HG02870 (cell line): ENCODE measurements around the gene CBX3.
"Not testable (repeated sequence)": the region's sequence is repeated elsewhere in the genome, so short reads cannot be mapped to it uniquely, and the experiment has no call there.

Experiments
- ATAC-seq: cut with Tn5 transposase; IDR thresholded peaks from one replicate; pipeline ENCODE4 v1.9.1; 2021; ENCODE audit warnings: mild to moderate bottlenecking, moderate library complexity; ENCODE audit not compliant: unreplicated experiment

Gene CBX3

DNA sequence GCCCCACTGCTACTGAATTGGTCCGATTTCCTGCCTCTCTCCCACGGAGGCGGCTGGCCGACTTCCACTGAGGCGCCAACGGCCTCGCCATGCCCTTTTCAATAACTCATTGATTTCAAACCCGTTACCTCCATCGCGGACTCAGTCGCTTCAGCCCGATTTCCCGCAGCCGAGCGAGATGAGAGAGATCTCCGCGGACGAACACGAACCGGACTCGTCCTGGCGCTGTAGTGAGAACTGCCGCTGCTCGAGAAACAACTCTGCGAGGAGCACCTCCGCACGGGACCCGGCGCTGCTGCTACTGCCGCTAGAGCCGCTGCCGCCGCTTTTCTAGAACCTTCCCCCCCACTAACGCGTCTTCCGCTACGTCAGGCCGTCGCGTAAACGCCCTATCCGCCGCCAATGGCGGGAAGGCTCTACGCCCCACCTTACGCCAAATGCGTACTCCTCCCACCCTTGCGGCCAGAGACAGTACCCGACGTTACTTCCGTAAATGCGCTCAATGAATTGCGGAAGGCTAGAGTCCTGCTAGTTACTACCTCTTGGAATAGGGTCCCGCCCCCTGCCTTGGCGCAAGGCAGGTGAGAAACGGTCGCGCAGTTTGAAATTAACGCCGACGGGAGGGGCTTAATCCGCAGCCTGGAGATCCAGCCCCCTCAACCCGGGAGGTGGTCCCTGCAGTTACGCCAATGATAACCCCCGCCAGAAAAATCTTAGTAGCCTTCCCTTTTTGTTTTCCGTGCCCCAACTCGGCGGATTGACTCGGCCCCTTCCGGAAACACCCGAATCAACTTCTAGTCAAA, 900 bp upstream of the CBX3 start, which contains the start of gene HNRNPA2B1:
TSS of gene HNRNPA2B1 (minus strand) at position 303 of the 803 bp plus-strand sequence. CDS start at position 134, 169 bp downstream.
- ATAC-seq, result peak; percentile 65

DNA sequence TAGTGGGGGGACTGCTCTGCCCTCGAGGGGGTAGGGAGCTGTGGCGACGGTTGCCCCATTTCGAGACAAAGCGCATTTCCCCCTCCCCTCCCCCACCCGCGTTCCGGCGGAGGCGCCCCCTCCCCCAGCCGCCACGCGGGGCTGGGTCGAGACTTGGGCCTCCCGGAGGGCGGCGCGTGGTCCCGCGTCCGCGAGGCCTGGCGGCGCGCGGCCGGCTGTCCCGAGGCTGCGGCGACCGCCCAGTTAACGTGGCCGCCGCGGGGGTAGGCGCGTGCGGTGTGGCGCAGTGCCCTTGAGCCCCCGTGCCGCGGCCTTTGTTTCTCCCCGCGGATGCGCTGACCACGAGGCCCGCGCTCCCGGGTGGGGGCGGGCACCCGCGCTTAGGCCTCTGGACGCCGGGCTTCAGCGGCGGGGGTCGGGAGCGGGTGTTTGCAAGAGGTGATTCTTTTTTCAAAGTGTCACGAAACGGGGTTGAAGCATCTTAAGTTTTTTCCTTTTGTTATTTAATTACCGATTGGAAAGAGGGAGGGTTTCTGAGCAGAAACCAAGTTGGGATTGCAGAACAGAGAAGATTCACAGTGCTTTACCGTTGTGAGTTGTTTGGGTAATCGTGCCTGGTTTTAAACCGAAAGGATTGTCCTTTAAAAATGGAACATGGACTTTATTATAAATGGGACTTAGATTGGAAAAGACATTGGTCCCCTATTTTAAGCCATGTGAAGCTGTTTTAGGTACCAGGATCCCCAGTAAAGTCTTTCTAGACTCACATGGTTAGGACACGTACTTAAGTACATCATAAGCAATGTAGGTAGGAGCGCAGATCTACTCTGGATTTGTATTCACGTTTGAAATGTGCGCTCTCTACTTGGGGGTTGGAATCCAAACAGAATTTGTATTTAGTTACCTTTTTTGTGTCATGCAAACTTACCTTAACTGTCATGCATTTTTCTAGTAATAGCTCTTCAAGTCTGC, 760 bp downstream of the CBX3 start:
- ATAC-seq, result no peak

DNA sequence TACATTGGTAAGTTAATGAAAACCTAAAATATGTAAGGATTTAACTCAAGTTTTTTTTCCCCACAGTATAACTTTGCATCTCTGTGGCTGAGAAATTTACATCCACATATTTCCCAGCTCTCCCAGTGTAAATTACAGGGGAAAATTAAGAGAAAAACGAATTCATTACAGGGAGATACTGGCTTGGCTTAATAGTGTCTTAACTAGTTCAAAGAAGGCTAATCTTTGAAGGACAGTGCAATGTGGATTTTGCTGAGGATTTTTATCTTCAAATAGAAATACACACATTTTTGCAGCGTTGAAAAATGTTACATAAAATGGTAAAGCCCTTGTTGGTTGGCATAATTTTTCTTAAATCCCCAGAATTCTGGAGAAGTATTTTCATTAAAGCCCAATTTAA, 1.5 kb downstream of the CBX3 start:
- no peak for ATAC-seq

DNA sequence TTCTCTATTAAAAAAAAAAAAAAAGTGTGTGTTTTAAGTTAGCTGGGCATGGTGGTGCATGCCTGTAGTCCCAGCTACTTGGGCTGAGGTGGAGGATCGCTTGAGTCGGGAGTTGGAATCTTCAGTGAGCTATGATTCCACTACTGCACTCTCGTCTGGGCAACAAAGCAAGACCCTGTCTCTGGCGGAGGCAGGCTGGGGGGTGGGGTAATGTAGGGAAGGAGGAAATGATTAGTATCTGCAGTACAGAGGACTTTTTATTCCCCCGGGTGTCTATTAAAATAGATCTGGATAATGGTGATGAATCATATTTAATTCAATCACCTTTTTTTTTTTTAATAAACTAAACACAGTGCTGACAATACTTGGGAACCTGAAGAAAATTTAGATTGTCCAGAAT, 6.5 kb downstream of the CBX3 start:
- ATAC-seq, result no peak

DNA sequence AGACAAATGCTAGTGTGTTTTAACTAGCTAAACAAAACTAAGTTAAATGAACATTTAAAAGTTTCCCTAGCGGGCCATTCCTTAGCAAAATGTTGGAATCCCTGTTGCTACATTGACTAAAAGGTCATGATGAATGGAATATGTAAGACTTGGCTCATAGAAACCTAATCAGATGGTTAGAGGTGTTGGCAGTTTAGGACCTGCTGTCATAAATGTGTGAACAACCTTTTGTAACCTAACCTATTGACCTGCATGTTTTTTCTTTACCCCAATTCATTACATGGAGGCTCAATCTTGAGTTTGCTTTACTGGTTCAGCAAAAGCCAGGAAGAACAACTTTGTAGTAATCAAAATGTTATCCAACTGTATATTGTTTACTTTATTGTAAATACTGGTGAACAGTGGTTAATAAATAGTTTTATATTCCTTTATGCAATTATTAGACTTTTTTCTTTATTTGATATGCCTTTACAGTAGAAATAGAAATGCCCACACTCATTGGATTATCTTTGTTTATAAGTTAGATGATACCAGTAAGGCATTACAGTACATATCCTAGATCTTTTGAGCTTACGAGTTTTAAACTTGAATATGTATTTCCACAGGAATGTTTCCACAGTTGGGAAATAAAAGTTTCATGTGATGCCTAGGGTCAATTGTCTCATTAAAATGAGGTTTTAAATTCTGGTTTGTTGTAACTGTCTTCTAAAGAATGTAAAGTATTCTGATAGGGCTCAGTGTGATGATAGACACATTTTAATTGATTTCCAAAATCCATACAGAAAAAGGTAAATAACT, 11.6 kb downstream of the CBX3 start:
- ATAC-seq, result no peak

DNA sequence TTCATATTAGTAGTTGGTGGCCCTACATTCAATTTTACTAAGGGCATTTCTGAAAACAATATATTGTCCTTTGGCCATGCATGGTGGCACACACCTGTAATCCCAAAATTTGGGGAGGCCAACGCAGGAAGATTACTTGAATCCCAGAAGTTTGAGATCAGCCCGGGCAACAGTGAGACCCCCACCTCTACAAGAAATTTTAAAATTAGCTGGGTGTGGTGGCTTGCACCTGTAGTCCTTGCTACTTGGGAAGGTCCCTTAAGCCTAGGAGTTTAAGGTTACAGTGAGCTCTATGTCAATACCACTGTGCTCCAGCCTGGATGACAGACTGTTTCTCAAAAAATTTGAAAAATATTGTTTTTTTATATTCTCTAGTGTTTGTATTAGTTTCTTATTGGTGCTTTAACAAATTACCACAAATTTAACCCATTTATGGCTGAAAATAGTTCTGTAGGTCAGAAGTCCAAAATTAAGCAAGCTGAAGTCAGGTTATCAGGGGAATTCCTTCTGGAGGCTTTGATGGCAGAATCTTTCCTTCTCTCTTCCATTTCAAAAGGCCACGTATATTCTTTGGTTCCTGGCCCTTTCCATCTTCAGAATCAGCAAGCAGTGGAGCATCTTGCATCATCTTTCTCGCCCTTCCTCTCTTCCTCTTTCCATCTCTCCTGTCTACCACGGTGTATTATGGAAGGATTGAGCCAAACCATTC, 12.4 kb downstream of the CBX3 start:
- ATAC-seq, result no peak

DNA sequence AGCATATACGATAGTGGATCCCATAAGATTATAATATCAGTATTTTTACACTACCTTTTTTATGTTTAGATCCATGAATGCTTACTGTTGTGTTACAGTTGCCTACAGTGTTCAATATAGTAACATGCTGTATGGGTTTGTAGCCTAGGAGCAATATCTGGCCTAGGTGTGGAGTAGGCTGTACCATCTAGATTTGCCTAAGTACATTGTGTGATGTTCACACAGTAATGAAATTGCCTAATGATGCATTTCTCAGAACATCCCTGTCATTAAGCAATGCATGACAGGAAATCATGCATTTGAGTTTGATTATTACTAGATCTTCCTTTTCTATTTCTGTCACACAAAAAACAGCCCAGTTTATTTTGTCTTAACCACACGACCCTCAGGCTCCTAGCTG, 14.5 kb downstream of the CBX3 start:
- no peak for ATAC-seq

DNA sequence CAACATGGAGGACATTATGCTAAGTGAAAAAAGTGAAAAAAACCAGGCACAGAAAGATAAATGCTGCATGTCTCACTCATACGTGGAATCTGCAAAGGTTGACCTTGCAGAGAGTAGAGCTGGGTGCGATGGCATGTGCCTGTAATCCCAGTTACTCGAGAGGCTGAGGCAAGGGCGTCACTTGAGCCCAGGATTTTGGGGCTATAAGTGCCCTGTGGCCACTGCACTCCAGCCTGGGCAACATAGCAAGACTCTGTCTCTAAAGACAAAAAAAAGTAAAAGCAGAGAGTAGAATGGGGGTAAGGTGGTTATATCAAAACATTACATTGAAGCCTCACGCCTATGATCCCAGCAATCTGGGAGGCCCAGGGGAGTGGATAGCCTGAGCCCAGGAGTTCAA, 22.8 kb downstream of the CBX3 start:
- ATAC-seq, result no peak

DNA sequence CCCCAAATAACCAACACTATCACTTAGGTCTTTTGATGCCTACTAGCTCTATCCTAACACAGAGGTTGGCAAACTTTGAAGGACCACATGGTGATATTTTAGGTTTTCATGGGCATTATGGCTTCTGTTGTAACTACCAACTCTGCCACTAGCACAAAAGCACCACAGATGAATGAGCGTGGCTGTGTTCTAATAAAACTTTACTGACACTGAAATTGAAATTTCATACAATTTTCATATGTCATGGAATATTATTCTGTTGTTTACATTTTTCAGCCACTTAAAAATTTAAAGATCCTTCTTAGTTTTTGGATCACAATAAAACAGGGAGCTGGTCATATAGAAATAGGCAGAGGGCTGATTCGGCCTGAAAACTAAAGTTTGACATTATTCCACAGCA, 26.4 kb downstream of the CBX3 start:
- no peak for ATAC-seq

DNA sequence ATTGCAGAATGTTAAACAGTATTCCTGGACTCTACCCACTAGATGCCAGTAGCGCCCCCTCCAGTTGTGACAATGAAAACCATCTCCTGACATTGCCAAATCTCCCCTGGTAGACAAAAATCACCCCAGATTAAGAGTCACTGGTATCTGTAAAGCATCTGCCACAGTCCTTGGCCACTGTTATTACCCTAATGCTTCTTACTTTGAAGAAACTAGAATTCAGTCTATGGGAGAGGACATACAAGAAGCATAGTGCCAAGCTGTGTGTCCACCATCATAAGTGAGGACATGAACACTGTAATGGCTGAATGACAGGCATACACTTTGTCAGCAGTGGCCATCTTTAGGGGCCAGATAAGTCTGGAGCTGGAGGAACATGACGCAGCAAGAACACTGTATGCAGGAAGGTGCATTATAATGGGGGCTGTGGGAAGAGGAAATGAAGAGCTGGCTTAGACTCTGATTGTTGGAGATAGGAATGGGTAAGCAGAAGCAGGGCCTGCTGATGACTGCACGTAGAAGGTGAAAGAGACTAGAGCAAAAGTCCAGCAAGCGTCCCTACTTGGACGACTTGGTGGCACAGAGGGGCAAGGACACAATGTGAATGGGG, 32.5 kb downstream of the CBX3 start:
- ATAC-seq, result no peak

DNA sequence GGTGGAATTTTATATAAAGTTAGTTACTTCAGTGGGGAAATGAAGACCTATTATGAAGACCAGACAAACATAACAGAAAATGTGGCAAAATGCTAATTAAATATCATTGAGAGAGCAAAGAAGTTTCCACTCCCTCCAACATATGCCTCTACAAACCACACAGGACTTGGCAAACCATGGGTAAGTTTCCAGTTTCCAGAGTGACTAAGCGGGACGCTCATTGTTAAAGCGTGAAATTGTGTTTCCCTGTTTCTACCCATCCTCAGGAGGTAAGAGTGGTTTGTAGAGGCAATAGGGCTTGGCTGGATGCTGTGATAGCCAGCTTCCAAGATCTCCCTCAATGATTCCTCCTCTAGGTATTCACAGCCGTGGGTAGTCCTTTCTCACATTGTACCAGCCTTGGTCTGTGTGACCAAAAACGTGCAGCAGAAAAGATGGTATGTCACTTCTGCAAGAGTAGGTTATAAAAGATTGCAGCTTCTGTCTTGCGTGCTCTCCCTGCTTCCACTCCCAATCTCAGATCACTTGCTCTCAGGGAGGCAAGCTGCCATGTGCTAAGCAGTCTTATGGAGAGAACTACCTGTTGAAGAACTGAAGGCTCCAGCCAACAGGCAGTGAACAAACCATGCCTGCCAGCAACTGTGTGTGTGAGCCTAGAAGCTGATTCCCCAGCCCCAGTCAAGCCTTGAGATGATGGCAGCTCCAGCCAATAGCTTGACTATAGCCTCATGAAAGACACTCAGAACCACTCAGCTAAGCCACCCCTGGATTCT, 35.7 kb downstream of the CBX3 start:
- no peak for ATAC-seq

DNA sequence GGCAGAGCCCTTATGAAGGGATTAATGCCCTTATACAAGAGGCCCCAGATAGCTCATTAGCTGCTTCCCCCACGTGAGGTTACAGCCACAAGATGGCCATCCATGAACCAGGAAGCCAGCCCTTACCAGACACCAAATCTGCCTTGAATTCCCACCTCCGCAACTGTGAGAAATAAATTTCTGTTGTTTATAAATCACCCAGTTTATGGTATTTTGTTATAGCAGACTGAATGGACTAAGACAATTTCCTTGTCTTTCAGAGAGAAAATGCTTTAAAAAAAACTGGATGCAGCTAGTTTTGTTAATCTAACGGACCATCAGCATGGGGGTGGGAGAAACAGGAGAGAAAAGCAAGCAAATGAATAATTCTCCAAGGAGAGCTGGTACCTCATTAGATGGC, 36.5 kb downstream of the CBX3 start:
- no peak for ATAC-seq

DNA sequence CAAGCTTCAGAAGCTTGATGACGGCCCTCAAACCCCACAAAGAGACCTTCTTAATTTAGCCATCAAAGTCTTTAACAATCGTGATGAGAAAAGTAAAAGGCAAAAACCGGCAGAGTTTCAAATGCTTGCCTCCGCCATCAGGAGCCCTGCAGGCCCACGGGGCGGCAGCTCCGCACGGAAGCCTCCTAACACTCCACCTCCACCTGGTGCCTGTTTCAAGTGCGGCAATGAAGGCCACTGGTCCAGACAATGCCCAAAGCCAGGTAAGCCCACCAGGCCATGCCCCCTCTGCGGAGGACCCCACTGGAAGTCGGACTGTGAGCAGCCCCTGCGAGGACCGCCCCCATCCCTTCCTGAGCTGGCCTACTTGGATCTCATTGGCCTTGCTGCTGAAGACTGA, 43.6 kb downstream of the CBX3 start:
- ATAC-seq, result no peak

DNA sequence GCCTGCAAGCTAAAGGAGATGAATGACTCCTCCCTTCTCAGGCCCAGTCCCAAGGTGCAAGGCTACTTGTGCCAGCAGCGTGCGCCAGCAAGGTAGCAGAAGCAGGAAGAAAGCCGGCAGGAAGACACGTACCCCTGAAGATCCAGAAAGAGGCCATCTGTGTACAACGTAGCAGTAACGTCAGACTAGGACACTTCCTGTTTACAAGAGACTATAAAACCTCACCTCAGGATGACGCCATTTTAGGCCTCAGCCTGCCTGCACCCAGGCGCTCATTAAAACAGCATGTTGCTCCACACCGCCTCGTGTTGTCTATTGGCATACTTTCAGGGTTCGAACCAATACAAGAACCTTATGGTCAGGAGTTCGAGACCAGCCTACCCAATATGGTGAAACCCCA, 48.7 kb downstream of the CBX3 start:
- ATAC-seq, result no peak

DNA sequence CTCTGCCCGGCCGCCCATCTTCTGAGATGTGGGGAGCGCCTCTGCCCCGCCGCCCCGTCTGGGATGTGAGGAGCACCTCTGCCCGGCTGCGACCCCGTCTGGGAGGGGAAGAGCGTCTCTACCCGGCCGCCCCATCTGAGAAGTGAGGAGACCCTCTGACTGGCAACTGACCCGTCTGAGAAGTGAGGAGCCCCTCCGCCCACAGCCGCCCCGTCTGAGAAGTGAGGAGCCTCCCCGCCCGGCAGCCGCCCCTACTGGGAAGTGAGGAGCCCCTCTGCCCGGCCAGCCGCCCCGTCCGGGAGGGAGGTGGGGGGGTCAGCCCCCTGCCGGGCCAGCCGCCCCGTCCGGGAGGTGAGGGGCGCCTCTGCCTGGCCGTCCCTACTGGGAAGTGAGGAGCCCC, 60.3 kb downstream of the CBX3 start:
- not testable (repeated sequence) for ATAC-seq
